GM20000 (cell line): ENCODE results near the gene GALNT3.

Source experiments
- DNase-seq: peaks from one replicate; pipeline ENCODE4 v3.0.0; 2012; ENCODE audit warnings: low spot score
- CTCF ChIP-seq: IDR thresholded peaks from 2 replicates; pipeline ENCODE4 v1.5.1; 2012; ENCODE audit warnings: mild to moderate bottlenecking, control low read depth; ENCODE audit errors: extremely low read depth, missing control alignments

The GALNT3 gene

GRCh38 chr2:165795011-165795410 is 964 bp upstream of the GALNT3 start:
- peak; percentile 12 for DNase-seq
- TF ChIP-seq CTCF, result no peak

- TF ChIP-seq CTCF, result no peak
- DNase-seq, result peak; percentile 84
Observed at GRCh38 chr2:165794536-165794928, 485 bp upstream of the GALNT3 start.

GRCh38 chr2:165793161-165793778 is 777 bp downstream of the GALNT3 start:
- peak; percentile 39 for DNase-seq
- TF ChIP-seq CTCF, result no peak

GRCh38 chr2:165792104-165792454 is 2.0 kb downstream of the GALNT3 start:
- no peak for TF ChIP-seq CTCF
- DNase-seq, result no peak

GRCh38 chr2:165791421-165792103 is 2.5 kb downstream of the GALNT3 start:
- DNase-seq, result no peak
- no peak for TF ChIP-seq CTCF

- DNase-seq, result no peak
- TF ChIP-seq CTCF, result no peak
Observed at GRCh38 chr2:165790466-165790865, 3.6 kb downstream of the GALNT3 start.

GRCh38 chr2:165787334-165787733 is 6.7 kb downstream of the GALNT3 start:
- no peak for TF ChIP-seq CTCF
- no peak for DNase-seq
